ENCODE results near the gene OR7A17.
A peak's percentile ranks its signal among the peaks of the same experiment; 100 is the strongest.

Gene OR7A17

DNA sequence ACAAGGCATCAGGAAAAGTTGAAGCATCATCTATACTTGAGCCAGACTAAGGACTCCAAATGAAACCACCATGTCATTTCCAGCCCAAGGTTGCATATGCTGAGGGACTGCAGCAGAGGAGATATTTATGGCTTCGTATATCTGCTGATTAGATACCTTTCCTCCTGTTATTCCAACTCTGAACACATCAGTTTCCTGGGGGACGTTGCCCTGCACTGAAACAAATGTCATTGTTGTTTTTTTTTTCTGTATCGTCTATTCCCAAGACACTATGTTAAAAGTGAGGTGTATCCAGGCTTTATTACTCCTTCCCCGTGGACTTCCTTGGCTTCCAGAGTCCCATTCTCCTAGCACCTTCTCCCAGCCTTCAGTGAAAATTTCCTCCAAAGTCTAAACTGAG, at the start of gene OR7A17:
OR7A17 (minus strand) TSS at position 101 of the 400 bp plus-strand sequence. CDS start 4,777 bp downstream, outside the sequence.
- no peak for DNase-seq

DNA sequence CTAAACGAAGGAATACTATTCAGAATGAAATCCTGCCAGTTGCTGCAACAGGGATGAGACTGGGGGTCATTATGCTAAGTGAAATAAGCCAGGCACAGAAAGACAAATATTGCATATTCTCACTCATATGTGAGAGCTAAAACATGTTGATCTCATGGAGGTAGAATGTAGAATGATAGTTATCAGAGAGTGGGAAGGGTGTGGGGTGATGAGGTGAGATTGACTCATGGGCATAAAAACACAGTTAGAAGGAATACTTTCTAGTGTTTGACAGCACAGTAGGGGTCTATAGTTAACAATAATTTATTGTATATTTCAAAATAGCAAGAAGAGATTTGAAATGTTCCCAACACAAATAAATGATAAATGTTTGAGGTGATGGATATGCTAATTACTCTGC, 47.6 kb upstream of the OR7A17 start:
- DNase-seq, result no peak

DNA sequence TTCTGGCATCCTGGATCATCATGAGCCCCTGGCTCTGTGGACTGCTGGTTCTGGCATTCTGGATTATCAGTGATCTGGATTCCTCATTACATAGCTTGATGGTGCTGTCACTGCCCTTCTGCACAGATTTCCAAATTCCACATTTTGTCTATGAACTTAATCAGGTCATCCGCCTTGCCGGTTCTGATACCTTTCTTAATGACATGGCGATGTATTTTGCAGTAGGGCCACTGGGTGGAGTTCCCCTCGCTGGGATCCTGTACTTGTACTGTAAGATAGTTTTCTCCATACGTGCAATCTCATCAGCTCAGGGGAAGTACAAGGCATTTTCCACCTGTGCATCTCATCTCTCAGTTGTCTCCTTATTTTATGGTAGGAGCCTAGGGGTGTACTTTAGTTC, 30.9 kb upstream of the OR7A17 start:
- DNase-seq, result no peak

DNA sequence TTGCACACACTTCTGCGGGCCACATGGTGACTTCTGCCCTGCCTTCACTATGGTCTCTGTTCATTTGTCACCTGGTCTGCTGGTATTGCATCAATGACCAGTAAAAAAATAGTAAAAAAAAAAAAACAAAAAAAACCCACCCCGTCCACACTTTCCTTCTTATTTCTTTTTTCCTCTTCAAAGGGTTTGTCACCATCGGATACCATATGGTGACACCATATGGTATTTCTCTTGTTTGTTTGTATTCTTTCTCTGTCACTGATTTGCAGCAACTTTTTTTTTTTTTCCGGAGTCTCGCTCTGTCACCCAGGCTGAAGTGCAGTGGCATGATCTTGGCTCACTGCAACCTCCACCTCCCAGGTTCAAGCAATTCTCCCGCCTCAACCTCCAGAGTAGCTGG, 29.2 kb upstream of the OR7A17 start:
- DNase-seq, result no peak

DNA sequence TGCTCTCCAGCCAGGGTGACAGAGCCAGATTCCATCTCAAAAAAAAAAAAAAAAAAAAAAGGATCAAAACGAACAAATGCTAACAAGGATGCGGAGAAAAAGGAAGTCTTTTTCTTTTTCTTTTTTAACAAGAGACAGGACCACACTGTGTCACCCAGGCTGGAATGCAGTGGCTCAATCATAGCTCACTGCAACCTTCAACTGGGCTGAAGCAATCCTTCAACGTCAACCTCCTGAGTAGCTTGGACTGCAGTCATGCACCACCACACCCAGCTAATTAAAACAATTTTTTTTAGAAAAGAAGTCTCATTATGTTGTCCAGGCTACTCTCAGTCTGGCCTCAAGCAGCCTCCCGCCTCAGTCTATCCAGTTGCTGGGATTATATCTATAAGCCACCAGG, 20.8 kb upstream of the OR7A17 start:
- no peak for DNase-seq

DNA sequence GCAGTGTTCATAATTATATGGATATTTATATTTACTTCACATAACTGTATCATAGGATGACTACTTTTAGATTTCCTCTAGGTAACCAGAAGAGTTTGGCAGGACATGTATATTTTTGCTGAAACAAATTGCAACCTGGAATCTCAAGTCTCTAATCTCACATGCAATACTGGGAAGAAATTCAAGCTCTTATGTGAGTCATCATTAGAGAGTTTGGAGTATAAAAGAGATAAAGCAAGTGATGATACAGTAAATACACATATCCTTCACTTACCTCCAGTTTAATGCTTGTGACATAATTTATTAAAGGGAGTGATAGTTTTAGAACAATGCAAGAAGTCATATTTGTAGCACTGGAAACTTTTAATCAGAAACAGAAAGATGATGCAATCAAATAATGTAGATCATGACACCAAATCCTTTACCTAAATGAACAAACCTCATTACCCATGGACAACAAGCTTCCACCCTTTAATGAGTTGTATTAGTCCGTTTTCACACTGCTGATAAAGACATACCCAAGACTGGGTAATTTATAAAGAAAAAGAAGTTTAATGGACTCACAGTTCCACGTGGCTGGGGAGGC, 15.8 kb upstream of the OR7A17 start:
- no peak for DNase-seq

DNA sequence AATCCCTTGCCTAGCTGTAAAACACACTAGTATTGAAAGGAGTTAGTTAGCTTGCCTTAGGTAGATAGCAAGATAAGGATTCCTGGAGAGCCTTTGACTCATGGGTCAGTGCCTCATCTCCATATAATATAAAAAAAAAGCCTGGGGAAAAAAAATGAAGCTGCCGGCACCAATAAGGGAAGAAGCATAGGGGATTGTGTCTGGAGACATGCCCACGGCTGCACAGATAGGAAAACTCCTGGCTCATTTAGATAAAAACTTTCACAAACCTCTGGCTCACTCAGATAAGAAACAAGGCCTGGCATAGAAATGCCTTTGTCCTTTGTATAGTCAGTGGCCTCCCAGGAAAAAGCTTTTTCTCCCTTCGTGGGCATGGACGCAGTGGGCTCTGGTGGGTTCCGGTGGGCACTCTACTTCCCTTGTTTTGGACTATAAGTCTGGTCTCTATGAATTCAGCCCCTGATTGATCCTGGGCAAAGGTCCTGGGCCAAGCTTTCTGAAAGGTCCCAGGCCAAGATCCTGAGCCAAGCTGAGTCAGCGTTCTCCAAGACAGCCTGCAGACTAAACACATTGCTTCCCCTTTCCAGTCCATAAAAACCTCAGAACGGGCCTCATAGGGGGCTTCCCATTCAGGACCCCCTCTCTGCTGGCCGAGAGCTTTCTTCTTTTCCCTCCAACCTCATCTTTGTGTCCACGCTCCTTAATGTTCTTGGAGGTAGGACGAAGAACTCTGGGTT, 4.9 kb upstream of the OR7A17 start:
- DNase-seq, result no peak

DNA sequence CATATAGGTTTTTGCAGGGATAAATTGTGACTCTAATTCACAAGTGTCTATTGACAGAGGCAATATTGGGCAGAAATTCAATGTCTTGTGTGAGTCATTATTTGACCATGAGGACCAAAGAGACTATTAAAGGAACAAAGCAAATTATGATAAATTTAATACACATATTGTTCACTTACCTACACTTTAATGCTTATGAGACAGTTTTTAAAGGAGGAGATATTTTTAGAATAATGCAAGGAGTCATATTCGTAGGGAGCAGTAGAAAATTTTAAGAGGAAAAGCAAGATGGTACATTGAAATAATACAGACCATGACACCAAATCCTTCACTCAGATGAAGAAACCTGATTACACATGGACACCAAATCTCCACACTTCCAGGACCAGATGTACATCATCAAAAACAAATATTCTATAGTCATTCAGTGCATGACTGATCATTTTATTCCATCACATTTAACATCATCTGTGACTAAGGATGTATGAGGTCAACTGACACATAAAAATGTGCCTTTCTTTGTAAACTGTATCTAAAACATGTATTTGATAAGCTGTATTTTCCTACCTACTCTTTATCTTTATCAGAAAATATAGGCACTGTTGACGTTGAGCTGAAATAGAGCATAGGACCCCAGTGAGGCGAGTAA, 4.2 kb upstream of the OR7A17 start:
- DNase-seq, result no peak

DNA sequence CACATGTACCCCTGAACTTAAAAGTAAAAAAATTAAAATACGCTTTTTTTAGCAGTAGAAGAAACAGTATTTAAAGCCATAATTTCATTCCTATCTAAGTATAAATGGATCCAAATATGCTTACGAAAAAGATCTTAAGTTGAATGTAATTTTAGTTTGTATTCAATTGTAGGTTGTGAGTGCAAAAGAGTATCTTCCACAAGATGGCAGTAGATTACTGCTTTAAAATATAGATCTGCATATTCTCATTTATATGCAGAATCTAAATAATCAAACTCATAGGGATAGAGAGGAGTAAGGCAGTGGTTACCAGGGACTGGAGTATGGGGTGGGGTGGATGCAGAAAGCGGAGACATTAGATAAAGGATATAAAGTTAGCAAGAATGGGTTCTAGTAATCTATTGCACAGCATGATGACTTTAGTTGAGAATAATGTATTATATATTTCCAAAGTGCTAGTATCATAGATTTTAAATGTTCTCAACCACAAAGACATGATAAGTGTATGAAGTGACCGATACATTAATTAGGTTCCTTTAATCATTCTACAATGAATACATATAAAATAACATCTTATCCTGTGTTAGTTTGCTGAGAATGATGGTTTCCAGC, 14.2 kb downstream of the OR7A17 start:
- peak; percentile 26 for DNase-seq

DNA sequence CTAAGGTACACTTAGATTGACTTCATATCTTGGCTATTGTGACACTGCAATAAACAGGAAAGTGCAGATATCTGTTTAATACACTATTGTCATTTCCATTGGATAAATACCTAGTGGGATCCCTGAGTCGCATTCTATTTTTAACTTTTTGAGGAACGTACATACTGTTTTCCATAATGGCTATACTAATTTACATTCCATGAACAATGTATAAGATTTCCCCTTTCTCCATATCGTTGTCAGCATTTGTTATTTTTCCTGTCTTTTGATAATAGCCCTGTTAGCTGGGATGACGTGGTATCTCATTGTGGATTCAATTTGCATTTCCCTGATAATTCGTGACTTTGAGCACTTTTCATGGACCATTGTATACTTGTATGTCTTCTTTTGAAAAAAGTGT, 17.4 kb downstream of the OR7A17 start:
- no peak for DNase-seq

DNA sequence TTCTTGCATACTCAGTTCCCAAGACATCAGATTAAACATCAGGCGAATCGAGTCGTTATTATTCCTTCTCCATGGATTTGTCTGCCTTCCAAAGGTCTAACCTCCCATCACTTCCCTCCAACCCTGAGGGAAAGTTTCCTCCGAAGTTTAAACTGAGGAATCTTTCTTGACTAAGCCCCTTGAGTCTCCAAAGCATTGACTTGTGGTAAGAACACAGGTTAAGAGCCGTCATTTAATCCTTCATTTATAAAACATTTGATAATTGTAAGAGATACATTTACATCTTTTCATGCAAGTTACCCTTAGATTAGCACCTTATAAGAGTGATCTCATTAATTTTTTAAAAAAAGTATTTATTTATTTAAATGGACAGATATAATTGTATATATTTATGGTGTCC, 37.1 kb downstream of the OR7A17 start, which contains the start of gene OR7A10:
OR7A10 (minus strand) TSS at position 101 of the 400 bp plus-strand sequence. CDS start 7,045 bp downstream, outside the sequence.
- no peak for DNase-seq

DNA sequence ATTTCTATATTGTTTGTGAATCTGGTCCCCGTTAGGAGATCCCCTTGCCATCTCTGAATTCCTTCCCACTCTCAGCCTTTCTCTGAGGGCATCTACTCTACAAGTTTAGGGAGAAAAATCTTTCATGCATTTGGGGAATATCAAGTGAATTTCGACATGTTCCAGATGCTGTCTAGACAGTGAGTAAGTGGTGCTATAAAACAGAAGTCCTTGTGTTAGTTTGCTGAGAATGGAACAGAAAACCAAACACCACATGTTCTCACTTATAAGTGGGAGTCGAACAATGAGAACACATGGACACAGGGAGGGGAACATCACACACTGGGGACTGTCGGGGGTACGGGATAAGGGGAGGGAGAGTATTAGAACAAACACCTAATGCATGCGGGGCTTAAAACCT, 42.4 kb downstream of the OR7A17 start:
- DNase-seq, result no peak

DNA sequence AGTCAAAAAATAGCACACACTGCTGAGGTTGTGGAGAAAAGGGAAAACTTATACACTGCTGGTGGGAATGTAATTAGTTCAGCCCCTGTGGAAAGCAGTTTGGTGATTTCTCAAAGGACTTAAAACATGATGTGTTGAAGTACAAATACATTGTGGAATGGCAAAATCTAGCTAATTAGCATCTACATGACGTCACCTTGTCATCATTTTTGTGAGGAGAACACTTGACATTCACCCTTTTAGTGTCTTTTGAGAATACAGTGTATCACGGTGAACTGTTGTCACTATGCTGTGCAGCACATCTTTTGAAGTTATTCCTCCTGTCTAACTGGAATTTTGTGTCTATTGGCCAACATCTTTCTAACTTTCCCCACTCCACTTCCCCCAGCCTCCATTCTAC, 42.8 kb downstream of the OR7A17 start:
- no peak for DNase-seq

DNA sequence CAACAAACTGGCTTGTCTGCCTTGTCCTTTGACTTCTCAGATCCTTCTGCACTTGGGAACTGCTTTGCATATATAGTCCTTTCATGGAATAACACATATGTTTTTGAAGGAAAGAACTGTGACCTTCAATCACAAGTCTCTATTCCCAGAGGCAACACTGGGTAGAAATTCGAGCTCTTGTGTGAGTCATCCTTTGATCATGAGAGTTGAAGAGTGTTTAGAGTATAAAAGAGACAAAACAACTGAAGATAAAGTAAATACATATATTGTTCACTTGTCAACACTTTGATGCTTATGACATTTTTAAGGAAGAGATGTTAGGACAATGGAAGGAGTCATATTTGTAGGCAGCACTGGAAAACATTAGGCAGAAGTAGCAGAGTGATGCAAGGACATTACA, 45.7 kb downstream of the OR7A17 start:
- no peak for DNase-seq

DNA sequence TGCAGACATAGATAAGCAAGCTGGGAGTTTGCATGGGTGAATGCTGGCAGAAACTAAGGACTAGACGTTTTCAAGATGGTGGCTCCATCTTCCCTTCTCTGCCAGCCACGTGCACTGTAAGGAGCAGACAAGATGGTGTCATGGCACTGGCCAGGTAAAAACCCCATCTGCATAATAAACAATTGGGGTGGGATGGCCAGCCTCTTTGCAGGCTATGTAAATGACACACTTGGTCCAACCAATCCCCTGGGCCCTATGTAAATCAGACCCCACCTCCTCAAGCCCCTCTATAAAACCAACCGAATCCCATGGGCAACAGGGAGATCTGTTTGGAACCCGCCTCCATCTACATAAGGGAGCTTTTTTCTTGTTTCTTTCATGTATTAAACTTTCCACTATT, 48.5 kb downstream of the OR7A17 start:
- no peak for DNase-seq

DNA sequence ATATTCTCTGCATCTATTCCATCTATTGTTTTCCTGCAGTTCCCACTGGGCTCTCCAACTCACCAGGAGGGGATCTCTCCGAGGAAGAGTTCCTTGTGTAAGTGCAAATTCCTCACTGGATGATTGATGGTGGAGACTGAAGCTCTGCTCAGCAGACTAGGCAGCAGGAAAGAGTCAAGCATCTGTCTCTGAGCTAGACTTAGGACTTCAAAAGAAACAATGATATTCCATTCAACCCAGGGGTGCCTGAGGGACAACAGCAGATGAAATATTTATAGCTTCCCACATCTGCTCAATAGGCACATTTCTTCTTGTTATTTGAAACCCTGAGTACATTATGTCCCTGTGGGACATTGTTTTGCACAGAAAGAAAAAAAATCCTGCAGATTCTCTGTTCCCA, 50.9 kb downstream of the OR7A17 start, which contains the start of the genes OR7A5 and OR7C1:
OR7A5 (minus strand) TSS at position 175 of the 400 bp plus-strand sequence. CDS start 6,944 bp downstream, outside the sequence.
OR7C1 (minus strand) TSS at position 175 of the 400 bp plus-strand sequence. CDS start 35,049 bp downstream, outside the sequence.
- DNase-seq, result peak; percentile 74

DNA sequence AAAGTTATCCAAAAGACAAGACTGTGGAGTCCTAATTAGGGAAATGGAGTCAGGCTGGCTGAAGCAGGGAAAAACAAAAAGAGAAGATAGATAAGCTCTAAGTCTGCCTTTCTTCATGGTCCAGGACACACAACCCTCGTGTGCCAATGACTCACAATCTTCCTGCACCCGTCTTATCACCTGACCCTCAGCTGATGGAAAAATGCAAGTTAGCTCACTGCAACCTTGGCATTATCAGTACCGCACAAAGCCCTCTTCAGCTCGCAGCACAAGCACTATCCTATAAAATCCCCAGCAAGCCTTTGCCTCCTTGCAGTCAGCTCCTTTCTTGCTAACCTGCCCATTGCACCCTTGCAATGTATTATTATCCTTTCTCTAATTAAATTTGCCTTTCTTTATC, 55.2 kb downstream of the OR7A17 start:
- DNase-seq, result no peak
